Measurements from ENCODE around the gene FAT2.
"Not testable (repeated sequence)": the region's sequence is repeated elsewhere in the genome, so short reads cannot be mapped to it uniquely, and the experiment has no call there.

Gene FAT2

DNA sequence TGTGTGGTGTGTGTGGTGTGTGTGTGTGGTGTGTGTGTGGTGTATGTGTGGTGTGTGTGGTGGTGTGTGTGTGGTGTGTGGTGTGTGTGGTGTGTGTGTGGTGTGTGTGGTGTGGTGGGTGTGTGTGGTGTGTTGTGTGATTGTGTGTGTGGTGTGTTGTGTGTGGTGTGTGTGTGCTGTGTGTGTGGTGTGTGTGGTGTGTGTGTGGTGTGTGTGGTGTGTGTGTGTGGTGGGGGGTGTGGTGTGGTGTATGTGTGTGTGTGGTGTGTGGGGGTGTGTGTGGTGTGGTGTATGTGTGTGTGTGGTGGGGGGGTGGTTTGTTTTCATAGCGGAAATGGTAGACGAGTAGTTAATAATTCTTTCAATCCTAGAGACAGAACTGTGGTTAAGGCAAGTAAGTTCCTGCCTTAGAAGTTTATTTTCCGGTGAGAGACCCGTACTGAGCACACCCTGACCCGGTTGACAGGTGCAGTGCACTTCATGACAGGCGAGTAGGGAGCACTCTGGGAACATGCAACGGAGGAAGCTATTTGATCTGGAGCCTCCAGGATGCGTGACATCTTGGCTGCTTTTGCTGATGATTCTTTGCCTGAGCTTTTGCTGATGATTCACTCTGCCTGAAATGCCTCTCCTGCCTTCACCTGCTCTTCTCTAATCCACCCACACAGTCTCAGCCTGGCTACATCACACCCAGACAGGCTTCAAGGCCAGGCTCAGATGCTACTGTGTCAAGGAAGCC lies 21.7 kb upstream of the FAT2 start:
- no peak for DNase-seq (ENCODE audit: low spot score)

DNA sequence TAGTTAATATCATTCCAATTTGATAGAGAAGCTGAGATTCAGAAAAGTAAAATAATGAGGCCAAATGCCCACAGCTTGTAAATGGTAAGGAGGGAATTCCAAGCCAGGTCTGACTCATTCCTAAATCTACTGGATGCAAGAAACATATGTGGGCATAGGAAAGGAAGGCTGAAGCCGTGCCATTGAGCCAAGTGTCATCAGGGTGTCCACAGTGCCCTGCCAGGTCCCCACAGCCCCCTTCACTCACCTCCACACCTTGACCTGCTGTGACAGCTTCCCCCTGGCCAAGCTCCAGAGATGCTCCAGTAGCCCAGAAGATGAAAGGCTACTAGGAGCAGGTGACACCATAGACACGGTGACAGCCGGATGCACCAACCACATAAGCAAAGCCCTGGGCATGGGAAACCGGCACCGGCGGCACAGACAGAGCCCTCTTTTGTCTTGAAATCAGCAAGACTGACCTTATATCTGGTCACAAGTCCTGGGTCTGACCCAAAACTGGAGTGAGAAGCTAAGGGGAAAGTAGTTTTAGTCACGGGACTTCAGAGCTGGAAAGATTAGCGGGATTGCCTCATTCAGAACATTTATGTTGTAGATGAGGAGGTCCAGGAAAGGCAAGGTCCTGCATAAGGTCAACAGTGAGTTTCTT lies 20.1 kb upstream of the FAT2 start:
- no peak for DNase-seq (ENCODE audit: low spot score)

DNA sequence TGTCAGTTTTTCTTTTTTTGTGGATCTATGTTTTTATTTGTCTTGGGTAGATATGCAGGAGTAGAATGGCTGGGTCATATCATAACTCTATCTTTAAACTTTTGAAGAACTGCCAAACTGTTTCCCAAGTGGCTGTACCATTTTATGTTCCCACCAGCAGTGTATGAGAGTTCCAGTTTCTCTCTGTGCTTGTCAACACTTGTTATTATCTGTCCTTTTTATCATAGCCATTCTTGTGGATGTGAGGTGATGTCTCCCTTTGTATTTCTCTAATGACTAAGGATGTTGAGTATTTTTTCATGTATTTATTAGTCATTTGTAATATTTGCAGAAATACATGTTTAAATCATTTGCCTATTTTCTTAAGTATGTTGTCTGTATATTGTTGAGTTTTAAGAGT lies 17.4 kb upstream of the FAT2 start:
- DNase-seq (ENCODE audit: low spot score): no peak

DNA sequence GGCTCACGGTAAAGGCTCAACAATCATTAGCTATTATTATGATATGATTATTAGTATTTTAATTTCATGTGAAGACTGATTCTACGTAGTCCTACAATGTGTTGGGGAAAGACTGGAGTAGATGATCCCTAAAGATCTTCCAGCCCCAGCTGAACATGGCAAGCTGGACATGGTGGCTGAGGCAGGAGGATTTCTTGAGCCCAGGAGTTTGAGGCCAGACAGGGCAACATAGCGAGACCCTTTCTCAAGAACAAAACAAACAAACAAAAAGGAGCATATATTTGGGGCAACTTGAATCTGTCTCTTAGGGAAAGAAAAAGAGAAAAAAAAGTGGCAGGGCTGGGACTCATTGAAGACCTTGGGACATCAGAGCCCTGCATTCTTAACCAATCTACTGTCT lies 16.2 kb upstream of the FAT2 start:
- no peak for DNase-seq (ENCODE audit: low spot score)

DNA sequence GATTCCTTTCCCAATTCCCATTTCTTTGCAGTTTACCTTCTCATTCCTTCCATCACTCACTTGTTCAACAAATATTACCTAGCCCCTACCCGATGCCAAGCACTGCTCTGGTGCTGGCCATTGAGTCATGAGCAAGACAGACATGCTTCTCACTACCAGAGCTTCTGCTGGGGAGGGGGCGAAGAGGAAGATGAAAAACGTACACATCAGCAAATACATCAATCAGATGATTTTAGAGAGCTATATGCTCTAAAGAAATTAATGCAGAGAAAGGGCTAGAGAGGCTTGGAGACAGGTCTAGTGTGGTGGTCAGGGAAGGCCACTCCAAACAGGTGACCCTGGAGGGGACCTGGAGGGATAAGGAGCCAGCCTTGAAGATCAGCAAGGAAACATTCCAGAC lies 14.4 kb upstream of the FAT2 start:
- DNase-seq (ENCODE audit: low spot score): no peak

DNA sequence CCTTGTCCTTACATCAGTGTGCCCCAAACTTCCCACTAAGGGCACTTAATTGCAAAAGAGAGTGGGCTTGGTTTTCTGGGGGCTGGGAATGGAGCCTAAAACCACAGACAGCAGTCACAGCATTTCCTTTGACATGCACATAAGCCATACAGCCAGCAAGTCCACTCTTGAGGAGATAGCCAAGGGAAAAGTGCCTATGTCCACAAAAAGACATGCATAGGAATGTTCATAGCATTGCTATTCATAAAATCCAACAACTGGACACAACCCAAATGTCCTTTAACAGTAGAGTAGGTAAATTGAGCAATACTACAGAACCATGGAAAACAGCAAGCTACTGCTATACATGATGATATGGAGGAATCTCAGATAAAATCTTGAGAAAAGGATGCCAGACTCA lies 11.7 kb upstream of the FAT2 start:
- DNase-seq (ENCODE audit: low spot score): no peak

DNA sequence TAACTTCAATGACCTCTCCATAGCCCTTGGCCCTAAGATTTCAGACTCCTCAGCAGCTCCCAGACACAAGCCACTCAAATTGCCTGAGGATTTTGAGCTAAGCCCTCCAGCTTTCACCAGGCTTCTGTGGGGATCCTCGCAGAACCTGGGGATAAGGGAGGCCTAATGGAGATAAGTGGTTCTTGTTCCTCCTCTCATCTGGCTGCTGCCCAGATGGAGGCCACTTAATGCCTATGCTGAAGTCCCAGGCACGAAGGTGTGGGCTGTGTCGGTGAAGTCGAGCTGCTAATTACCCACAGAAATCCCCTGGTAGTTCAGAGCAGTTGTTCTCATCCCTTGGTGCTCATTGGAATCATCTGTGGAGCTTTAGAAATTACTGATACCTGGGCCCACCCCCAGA lies 10.3 kb upstream of the FAT2 start:
- DNase-seq (ENCODE audit: low spot score): no peak

DNA sequence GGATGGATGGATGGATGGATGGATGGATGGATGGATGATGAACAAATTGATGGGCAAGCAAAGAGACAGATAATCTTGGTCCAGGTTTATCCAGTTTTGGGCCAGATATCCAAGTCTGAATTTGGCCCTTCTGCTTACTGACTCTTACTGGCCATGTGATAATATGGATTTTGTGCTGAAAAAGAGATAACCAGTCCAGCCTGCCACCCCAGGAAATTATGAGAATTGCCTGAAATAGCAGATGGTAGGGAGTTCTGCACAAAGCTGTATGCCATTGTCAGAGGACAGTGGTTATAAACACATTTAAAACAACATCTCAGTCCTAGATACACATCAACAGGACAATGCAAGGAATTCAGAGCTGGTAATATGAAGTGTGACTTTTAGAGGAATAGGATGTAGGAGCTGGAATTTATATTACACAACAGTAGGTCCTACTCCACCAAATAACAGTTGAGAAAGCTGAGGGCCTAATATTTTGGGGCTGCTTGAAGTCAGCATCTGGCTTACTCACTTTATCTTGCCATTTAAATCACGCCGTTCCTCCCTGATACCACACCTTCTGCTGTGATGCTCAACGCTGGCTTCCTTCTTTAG lies 9.0 kb upstream of the FAT2 start:
- DNase-seq (ENCODE audit: low spot score): no peak

DNA sequence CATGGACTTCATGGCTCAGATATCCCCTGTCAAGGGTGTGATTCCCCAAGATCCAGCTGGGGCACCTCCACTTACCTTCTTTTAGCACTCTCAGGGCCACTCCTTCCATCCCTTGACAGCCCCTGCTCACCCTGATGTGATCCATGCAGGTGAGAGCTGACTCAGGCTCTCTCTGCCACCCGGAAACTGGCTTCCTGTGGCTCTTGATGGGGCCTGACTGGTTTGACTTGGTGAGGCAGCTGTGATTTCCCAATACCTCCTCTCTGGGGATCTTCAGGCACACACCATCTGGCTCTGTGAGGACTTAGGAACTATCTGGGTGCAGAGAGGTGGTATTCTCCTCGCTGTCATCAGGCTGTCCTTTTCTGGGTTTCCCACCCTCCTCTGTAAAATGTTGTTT lies 7.9 kb upstream of the FAT2 start:
- no peak for DNase-seq (ENCODE audit: low spot score)

DNA sequence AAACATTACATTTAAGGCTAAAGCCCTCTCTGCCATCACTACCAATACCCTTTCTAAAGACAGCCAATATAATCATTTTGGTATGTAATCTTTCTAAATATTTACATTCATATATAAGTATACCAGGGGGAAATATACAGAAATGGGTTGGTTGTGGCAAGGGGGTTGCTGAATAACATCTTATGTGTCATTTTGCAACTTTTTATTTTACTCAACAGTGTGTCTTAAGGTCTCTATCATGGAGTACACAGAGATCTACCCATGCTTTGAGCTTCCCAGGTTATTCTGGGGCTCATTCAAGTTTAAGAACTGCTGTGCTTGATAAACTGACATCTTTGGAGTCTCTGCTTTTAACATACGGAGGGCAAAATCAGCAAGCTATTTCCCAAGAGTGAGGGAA lies 7.4 kb upstream of the FAT2 start:
- no peak for DNase-seq (ENCODE audit: low spot score)

DNA sequence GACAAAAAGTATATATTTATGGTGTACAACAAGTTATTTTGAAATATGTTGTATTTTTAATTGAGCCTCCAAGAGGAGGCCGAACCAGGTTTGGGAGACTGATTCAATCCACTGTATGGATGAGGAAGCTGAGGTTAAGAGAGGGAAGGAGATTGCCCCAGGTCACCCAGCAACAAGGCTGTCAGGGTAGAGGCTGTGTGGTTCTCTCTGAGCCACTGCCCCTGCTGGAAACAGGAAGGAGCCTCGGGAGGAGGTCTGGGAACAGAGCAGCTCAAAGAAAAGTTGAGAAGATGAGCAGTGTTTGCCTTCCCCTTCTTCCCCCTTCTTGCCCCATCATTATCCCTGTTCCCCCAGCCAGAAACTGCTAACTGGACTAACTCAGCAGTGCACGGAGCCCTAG lies 6.6 kb upstream of the FAT2 start:
- DNase-seq (ENCODE audit: low spot score): no peak

DNA sequence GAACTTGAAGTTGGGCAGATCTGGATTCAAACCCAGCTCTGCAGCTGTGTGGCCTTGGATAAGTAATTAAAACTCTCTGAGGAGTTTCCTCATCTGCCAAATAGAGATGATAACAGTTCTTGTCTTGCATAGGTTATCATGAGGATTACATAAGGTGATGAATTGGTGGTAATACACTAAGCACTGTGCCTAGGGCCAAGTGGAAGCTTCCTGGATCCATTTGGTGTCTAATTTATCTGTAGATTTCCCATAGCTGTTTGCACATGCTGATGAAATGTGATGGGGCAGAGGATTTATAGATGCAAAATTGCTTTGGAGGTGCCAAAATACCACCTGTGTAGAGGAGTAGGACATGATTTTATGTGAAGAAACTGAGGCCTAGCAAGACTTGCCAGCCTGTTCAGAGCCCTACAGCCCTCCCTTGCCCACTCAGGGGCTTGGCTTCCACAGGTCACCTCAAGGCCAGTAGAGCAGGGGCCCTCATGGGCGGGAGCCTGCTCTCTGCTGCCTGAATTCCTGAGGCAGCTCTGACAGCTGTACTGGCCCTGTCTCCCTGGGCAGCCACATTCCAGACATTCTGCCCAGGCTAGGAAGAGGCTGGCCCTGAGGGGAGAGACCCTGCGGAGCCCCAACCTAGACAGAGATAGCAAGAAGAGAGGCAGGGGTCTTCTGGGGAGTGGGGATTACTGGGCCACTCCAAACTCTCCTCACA lies 5.9 kb upstream of the FAT2 start:
- DNase-seq (ENCODE audit: low spot score): no peak

DNA sequence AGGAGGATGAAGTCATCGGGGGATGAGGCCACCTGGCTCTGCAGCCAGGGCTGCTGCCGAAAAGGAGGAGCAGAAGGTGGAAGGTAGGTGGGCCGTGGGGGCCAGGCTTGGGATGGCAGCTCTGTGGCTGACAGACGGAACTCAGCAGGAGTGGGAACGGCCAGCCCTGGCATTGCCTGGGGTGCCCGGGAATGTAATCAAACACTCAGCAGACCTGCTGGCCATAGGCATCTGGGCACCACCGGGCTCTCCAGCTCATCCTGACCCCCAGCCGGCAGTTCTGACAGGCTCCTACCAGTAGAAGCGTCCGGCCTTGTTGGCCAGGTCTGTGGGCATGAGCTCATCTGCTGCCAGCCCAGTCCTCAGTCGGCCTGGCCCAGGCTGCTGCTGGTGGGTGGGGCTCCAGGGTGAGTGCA lies 4.3 kb upstream of the FAT2 start:
- no peak for DNase-seq (ENCODE audit: low spot score)

DNA sequence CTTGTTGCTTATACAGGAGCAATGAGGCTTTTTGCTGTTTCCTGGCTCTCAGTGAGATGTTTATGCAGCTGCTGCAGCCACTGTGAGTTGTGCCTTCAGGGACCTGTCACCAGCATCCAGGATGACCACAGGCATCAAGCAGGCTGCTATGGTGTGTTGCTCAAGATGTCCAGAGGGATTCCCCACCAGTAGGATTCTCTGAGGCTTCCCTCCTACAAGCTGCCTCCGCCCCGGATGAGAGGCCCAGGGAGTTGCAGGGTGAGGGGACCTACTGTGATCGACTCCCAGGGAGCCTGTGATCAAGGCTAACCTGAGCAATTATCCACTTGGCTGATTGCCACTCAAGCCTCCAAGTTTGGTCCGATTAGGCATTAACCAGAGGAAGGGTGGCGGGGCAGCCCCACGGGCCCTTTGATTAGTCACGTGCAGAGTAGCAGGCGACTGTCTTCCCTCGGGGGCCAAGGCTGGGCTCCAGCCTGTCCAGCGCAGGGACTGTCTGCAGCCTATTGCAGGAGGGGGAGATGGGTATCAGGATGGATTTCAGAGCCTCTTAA lies 1.8 kb upstream of the FAT2 start:
- DNase-seq (ENCODE audit: low spot score): no peak

DNA sequence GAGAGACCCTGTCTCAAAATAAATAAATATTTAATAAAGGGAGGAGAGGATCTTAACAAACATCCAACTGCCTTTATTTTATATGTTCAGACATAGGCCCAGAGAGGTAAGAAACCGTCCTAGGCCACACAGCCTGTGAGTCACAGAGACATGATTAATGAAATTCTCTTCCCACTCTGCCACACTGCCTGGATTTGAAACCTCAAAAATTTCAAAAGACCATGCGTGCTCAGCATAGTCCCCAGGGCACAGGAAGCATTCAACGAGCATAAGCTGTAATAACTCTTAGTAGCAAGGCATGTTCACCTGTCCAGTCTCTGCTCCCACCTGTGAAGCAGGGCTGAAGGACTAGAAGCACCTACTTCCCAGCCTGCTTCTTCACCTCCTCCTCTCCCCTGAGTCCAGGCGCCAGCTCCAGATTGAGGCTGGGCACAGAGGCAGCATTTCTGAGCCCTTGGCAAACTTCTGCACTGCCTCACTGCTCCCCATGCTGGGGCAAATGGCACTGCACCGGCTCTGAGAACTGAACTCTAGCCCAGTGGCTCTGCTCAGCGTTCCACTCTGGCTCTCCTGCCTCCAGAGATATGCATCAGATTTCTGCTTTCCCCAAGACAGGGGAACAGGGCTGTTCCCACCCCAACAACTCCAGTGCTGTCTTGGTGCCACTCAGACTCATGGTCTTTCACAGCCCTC lies 1.1 kb downstream of the FAT2 start:
- DNase-seq (ENCODE audit: low spot score): no peak

DNA sequence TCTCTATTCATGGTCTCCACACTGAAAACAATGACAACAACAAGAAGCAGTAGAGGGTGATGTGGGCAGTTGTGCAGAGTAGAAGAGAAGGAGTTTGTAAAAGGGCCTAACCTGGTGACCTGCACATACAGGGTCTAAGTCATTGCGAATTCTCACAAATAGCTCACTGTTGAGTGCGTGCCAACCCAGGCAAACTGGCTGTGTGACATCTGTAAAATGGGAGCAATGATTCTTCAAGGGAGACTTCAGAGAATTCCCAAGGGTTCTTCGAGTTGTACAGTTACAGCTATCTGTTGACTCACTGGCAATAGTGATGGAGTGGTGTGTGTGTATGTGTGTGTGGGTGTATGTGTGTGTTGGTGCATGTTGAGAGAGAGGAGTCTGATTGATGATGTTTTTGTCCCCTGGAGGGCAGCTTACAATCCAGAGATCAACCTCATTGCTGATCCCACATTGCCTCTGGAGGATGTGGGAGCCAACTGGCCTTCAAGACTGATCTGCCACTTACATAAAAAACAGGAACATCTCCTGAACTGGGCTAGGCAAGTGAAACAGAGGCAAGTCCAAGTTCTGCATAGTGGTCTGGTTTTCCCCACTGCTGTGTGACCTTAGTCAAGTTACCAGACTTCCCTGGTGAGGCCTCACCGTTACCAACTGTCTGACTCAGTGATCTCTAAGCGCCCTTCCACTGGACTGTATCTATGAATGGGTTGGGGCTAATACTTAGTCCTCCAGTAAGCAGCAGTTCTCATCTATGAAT lies 3.2 kb downstream of the FAT2 start:
- DNase-seq (ENCODE audit: low spot score): no peak

DNA sequence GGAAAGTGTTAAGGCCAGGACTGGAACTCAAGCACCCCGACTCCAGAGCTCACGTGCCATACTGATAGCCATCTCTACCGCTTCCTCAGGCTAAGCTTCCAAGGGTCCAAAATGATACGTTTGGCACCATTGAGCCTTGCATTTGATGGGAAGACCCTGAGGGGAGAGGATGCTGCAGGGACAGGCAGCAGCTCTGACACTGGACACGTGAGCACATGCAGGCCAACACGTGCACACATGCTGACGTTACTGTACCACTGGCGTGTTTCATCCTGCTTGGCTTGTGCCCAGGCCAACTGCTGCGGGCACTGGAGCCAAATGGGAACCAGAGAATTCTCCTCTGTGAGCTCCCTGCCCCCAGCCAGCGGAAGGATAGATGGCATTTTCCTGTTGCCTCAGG lies 5.2 kb downstream of the FAT2 start:
- DNase-seq (ENCODE audit: low spot score): no peak

DNA sequence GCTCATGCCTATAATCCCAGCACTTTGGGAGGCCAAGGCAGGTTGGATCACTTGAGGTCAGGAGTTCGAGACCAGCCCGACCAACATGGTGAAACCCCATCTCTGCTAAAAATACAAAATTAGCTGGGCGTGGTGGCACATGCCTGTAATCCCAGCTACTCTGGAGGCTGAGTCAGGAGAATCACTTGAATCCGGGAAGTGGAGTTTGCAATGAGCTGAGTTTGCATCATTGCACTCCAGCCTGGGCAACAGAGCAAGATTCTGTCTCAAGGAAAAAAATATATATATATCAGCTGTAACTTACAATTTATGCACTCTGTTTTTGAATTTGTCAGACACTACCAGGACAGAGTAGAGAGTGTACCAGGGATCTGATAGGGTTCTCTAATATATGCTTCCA lies 5.8 kb downstream of the FAT2 start:
- DNase-seq (ENCODE audit: low spot score): not testable (repeated sequence)

DNA sequence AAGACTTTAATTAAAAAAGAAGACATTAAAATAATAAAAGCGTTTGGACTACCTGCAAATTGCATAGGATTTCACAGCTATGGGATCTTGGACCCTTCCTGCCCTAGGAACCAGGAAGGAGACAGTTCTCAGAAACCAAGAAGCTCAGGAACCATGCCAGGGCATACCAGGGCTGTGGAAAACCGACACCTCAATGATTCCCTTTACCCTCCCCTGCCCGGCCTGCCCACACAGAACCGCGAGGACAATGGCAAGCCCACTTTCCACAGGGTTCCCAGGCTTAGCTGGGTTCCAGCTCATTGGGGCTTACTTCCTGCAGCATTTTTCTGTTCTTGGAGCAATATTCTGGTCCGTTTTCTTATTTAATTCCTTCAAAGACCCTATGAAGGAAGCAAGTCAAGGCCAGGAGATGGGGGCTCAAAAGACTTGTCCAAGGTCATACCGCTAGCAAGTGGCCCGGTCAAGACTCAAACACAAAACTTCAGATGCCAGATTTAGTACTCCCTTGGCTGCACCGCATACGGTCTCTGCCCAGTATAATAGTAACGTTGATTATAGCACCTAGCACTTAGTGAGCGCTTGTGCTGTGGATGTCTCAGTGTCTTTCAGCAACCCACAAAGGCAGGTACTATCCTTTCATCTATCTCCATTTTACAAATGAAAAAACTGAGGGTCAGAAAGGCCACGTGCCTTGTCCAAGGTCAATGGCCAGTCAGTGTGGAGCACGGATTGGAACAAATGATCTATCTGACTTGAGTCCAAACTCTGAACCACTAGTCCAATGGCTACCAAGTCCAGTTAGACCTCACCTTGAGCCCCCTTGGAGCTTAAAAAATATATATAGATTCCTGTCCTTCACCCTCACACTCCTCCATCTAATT lies 6.8 kb downstream of the FAT2 start:
- DNase-seq (ENCODE audit: low spot score): no peak
